NOMO-1 treated with dmso at 0.1 percent for 144 hours (cell line): Measurements from ENCODE around the gene SUCLG2.
"Not testable (repeated sequence)": the region's sequence is repeated elsewhere in the genome, so short reads cannot be mapped to it uniquely, and the experiment has no call there.

ENCODE experiments used
- DNase-seq: peaks from one replicate; lab custom pipeline; 2025; ENCODE audit not compliant: unreplicated experiment; lab: John Stamatoyannopoulos, UW

Gene SUCLG2

DNA sequence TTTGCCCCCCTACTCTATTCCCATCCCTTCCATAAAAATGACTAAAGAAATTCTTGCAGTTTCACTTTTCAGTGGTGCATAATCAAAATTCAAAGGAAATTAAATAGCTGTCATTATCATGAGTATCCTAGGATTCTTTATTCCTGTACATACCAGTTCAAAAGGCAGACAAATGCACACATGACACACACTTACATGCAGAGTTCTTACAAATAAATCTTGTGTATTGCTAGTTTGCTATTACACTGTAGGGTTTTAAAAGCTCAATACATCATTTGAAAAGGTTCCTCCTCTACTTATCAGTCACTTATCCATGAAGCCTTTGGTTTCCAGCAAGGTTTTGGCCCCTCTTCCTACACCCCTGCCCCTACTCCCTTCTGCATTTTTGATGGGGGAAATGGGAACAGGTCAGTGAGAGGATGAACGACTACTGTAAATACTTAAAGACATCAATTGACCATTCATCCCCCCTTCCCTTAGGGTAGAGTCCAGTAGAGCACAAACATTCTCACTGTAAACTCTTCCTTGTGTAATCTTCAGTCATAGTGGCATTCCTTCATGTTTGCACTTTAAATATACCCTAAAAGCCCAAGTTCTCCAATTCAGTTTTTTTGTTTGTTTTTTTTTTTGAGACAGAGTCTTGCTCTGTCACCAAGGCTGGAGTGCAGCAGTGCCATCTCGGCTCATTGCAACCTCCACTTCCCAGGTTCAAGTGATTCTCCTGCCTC, 92.6 kb downstream of the SUCLG2 start:
- no peak for DNase-seq

DNA sequence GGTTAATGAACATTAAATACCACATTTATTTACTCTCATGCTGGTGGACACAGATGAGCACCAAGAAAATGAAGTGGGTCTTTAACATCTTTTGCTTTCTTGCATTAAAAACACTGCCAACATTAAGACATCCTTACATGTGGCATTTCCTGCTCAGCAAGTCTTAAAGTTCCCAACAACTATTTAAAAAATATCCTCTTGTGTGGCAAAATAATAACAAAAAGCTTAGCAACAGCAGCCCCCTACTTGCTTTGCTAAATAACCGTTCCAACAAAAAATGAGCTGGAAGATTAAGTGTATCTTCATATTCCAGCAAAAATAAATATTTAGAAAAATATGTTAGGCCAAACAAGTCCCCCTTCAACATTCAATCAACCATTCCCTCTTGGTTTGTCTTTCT, 93.1 kb downstream of the SUCLG2 start:
- no peak for DNase-seq

DNA sequence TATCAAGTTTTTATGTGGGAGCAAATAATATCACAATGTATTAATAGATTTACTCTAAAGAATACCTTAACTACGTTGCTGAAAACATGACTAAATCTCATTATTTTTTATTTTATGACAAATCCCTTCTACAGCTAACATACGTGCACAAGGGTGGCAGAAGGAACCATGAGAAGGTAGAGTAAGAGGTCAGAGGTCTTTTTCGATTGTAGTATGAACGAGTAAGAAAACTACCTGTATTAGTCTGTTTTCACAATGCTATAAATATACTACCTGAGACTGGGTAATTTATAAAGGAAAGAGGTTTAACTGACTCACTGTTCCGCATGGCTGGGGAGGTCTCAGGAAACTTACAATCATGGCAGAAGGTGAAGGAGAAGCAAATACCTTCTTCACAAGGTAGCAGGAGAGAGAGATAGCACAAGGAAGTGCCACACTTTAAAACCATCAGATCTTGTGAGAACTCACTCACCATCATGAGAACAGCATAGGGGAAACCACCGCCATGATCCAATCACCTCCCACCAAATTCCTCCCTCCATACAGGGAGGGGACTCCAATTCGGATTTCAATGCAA, 95.3 kb downstream of the SUCLG2 start:
- no peak for DNase-seq

DNA sequence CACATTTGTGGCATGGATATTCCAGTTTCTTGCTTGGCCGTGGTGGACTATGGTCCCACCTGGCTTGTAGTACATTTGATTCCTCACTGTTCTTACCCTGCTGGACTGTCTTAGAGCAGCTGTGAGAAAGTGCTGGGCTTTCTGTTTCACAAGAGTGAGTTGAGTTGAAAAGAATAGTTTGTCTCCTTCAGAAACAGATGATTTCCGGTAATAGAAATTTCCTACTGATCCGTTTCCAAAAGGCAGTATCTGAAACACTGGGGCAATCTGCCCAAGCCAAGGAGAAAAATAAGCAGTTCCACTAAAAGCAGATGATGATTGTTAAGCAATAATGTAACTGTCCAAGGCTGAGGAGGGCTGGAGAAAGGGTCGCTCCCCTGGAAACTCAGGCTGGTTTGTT, 96.0 kb downstream of the SUCLG2 start:
- DNase-seq, result no peak

DNA sequence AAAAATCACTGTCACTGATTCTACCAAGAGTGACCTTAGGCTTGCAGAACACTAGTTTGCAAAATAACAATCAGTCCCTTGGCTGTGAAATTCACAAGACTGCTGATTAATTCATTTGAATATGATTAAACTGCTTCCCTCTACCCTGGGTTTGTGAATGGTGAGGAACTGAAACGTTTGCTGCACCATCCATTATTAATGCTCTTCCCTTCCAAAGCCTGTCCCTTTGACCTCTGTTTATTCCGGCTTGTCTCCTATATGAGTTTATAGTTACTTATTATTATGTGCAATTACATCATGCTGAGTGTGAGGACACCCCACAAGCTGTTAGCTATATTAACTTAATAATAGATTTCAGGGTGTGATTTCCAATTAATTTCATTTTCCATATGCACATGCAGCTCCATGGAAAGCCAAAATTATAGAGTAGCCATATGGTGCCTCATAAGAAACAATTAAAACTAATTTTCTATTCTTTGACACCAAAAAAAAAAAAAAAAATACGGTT, 96.5 kb downstream of the SUCLG2 start:
- no peak for DNase-seq

DNA sequence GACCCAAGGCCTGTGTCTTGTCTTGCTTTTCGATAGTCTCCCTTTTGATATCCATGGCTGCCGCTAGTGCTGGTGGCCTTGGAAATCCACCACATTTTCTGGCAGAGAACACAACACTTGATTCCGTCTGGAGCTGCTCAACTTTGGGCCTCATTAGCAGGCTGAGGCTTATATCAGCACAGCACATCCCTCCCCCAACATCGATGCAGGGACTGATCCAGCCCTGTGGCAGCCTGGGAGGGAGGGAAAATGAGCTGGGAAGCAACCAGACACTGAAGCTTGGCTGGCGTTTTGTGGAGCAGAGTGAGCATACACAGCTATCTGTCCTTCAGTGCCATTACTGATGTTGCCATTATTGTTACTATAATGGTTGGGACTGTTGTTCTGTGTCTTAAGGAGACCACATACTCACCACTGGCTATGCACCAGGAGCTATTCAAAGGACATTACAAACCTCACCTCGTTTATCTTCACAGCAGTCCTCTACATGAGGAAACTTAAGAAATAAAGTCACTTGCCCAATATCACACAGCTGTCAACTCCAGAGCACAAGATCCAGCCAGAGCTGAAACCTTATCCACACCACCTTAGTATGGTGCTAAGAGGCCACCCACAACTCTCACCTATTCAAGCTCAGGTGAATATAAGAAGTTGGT, 102.9 kb downstream of the SUCLG2 start:
- DNase-seq, result no peak

DNA sequence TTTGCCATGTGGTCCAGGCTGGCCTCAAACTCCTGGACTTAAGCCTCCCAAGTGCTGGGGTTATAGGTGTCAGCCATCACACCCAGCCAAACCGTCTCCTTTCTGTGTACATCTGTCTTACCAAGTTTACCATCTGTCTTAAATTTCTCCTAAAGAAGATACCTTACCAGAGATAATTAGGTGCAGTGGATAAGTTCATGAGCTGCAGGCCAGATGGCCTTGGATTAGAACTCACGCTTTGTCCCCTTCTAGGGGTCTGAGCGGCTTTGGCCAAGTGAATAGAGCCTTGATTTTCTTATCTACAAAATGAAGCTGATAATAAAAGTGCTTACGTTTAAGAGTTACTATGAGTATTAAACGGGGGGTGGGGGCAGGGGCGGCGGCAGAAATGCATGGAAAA, 103.9 kb downstream of the SUCLG2 start:
- no peak for DNase-seq

DNA sequence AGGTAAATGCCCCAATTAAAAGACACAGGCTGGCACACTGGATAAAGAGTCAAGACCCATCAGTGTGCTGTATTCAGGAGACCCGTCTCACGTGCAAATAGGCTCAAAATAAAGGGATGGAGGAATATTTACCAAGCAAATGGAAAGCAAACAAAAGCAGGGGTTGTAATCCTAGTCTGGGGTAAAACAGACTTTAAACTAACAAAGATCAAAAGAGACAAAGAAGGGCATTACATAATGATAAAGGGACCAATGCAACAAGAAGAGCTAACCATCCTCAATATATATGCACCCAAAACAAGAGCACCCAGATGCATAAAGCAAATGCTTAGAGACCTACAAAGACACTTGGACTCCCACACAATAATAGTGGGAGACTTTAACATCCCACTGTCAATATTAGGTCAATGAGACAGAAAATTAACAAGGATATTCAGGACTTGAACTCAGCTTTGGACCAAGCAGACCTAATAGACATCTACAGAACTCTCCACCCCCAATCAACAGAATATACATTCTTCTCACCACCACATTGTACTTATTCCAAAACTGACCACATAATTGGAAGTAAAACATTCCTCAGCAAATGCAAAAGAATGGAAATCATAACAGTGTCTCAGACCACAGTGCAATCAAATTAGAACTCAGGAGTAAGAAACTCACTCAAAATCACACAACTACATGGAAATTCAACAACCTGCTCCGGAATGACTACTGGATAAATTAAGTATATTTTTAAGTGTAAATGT, 111.7 kb downstream of the SUCLG2 start:
- not testable (repeated sequence) for DNase-seq

DNA sequence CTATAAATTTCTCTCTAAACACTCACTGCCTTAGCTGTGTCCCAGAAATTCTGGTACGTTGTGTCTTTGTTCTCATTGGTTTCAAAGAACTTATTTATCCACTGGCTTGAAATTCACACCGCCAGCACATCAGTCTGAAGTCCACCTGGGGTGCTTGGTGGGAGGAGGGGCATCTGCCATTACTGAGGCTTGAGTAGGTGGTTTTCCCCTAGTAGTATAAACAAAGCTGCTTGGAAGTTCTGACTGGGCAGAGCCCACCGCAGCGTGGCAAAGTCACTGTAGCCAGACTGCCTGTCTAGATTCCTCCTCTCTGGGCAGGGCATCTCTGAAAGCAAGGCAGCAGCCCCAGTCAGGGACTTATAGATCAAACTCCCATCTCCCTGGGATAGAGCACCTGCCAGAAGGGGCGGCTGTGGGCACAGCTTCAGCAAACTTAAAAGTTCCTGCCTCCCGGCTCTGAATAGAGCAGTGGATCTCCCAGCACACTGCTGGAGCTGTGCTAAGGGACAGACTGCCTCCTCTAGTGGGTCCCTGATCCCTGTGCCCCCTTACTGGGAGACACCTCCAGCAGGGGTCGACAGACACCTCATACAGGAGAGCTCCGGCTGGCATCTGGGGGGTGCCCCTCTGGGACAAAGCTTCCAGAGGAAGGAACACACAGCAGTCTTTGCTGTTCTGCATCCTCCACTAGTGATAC, 114.1 kb downstream of the SUCLG2 start:
- no peak for DNase-seq

DNA sequence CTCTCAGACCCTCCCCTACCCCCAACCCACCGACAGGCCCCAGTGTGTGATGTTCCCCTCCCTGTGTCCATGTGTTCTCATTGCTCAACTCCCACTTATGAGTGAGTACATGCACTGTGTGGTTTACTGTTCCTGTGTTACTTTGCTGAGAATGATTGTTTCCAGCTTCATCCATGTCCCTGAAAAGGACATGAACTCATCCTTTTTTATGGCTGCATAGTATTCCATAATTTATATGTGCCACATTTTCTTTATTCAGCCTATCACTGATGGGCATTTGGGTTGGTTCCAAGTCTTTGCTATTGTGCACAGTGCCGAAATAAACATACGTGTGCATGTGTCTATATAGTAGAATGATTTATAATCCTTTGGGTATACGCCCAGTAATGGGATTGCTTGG, 117.2 kb downstream of the SUCLG2 start:
- not testable (repeated sequence) for DNase-seq

DNA sequence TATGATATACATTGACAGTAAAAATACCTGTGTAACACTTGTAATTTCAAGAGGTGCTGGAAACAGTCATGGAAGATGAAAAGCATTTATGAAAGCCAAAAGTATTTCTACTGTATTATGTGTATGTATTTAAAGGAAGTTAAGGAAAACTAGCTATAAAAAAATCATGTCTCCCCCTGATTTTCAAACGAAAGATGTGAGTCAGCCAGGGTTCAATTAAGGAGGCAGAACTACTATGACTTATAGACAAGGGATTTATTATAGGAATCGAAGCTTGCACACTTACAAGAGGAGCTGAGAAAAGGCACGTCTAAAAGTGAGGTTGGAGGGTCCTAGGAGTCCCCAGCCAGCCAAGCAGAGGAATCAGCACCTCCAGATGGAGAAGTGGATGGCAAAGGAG, 119.4 kb downstream of the SUCLG2 start:
- no peak for DNase-seq

DNA sequence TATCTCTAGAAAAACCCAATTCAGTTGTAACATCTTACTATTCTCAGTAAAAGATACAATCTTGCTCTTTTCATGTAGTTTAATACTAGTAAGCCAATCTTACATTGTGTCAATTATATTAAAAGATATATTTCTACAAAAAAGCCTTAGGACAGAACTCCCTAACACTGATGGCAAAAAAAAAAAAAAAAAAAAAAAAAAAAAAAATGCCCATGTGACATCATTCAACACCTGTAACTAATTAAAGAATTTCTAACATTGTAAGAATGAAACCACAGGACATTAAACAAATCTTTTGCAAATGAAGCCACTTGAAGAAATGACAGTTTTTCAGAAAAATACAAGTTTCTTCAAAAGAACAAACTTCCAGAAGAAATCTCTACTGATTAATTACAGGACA, 119.8 kb downstream of the SUCLG2 start:
- no peak for DNase-seq

DNA sequence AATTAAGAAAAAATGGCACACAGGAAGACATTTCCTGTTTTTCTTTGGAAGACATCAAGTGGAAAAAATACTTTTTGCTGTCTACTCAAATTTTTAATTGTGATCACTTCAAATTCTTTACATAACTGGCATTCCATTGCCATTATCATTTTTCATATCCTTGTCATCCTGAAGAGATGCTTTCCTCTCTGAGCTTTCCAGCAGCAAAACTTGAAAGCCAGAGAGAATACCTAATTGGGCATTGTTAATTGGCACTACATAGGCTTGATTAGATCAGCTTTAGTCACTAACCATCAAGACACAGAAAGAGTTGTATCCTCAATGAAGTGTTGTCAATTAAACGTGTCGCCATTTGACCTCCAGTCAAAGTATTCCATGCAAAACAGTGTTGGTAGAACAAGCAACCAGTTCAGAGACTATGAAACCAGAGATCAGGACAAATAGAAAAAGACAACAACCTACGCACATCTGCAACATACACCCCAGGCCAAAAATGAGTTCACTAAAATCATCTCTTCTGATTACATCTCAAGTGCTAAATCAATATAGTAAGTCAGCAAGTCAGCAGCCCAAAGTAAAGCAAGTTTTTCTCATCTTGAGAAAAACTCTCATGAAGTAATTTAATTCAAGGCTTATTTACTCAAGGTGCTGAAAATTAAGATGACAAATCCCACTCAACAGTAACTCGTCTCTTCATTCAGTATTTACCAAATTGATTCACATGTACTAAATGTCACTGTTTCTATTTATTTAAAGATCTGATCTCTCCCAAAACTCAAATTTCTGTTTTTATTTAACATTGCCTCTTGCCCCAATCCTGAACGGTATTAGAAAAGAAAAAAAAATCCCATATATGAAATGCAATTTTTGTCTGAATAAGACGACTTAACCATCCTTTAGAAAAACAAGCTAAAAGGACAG, 123.0 kb downstream of the SUCLG2 start:
- no peak for DNase-seq

DNA sequence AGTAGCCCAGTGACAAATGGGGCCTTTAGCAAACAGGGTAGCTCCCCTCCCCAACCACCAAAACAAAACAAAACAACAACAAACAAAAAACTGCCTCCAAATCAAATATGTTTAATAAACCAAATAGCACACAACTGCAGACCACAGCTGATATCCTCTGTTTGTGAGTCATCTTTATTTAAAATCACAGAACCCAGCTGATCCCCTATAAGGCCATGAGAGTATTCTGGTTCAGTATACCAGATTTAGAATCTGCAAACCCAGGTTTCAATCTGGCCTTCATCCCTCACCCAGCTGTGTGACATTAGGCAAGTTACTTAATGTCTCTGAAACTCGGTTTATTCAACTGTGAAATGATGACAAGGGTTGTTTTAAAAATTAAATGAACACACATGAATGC, 124.5 kb downstream of the SUCLG2 start:
- no peak for DNase-seq

DNA sequence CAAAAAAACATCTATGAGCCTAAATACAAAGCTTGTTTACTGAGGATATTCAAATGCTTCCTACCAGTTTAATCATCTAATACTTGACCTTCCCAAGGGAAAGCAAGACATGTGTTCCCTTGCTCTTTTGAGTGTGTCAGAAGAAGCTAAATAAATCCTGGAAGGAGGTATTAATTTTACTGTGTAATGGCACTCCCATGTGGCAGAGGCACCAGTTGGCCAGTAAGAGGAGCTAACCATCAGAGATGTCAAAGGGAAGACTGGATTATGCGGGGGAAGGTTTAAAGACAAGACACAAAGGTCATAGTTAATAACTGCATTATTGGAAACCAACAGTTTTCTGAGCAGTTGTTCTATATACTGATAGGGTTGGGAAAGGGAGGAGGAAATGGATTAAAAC, 125.1 kb downstream of the SUCLG2 start:
- no peak for DNase-seq

DNA sequence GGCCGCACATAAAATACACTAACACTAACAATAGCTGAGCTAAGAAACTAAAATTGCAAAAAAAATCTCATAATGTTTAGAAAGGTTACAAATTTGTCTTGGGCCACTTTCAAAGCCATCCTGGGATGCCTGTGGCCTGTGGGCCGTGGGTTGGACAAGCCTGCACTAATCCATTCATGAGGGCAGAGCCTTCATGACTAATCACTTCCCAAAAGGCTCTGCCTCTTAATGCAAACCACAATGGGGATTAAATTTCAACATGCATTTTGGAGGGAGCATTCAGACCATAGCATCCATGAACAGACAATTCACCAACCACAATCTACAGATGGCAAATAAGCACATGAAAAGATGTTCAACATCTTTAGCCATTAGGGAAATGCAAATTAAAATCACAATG, 128.2 kb downstream of the SUCLG2 start:
- DNase-seq, result no peak

DNA sequence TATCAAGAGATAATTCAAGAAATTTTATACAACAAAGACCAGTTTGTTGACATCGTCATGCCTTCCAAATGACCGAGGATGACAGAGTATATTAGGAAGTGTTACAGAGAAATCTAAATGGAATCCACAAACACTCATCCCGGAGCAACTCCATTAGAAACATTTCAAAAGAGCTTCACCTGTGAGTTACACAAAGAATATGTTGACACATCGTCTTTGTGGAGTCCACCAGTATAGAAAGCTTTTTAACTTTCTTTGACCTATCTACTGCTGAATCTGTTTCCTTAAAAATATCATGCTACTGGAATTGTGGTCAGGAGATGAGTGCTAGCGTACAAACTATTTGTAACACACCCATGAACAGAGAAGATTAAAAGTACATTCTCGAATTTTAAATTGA, 130.4 kb downstream of the SUCLG2 start:
- no peak for DNase-seq

DNA sequence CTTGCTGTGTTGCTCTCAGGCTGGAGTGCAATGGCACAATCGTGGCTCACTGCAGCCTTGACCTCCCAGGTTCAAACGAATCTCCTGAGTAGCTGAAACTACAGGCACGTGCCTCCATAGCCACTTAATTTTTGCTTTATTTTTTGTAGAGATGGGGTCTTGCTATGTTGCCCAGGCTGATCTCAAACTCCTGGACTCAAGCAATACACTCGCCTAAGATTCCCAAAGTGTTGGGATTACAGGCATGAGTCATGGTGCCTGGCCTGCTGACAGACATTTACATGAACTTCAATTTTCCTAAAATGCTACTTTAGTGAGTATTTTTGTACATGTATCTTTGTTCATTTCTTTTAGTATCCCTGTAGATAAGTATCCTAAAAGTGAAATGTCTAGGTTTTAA, 132.3 kb downstream of the SUCLG2 start:
- no peak for DNase-seq

DNA sequence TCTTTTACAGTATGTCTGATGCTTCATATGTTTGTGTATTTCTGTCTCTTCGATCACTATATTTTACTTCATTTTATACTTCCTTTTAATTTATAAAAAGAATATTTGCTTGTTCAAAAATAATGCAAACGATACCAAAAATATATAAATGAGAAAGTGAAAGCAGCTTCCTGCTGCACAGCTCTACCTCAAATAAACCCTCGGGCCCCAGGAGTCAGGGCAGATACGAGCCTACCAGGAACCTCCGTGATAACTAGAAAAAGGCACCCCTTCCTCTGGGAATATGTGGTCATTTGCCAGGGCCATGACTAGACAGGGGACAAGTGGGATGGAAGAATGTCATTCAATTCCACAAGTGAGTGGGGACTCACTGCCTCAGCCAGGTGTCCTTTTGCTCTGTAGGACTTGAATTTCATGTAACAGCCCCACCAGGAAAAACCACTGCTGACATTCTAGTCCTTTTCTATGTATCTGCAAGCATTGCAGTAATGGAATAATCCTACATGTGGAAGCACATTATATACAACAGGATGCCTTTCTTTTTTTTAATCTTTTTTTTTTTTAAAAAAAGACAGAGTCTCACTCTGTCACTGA, 133.3 kb downstream of the SUCLG2 start:
- no peak for DNase-seq

DNA sequence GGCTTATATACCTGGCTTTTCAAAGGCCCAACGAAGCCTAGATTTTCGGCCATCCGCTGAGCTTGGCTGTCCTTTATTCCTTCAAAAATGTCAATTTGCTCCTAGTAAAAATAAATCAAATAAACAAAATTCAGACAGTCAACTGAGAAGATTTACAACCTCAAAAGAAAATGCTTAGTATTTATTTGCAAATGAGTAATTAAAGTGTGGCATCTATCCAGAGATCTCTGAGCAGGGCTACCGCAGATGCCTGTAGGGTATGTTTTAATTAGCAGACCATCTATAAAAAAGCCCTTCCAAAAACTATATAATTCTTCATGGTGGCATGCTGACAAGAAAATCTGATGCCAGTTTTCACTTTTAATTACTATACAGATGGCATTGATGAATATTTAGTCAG, 136.2 kb downstream of the SUCLG2 start:
- DNase-seq, result no peak
